Keratinocyte (primary cell): ENCODE data around the gene JMJD1C. TPM values are rescaled to one million over a fixed set of nuclear protein-coding genes. Genes with fewer than 3 reads are reported as not detected.

ENCODE experiments used
- DNase-seq: peaks from one replicate; pipeline ENCODE4 v3.0.0-alpha.2; 2011; ENCODE audit warnings: low read depth, missing footprints, low spot score
- FAIRE-seq: peaks from 2 replicates; lab custom pipeline; 2011; peaks lifted over from hg19 to GRCh38; lab: Jason Lieb, UNC
- H2AFZ ChIP-seq: 2 replicates; pipeline ENCODE4 v1.6.0; 2012; ENCODE audit warnings: low read length, control low read depth, inconsistent platforms; ENCODE audit not compliant: control insufficient read depth
- H3K27ac ChIP-seq: 2 replicates; pipeline ENCODE4 v1.5.1; 2011; ENCODE audit warnings: low read length; ENCODE audit not compliant: control insufficient read depth, insufficient read depth
- H3K27me3 ChIP-seq: 3 replicates; pipeline ENCODE4 v1.6.0; 2011; ENCODE audit warnings: low read length; ENCODE audit not compliant: control insufficient read depth, insufficient read depth; ENCODE audit errors: extremely low read depth
- H3K36me3 ChIP-seq, 2 experiments: 2 replicates in 1 of 2; 3 replicates in 1 of 2; pipeline ENCODE4 v1.5.1; 2011; ENCODE audit warnings: low read length in 2 of 2, mild to moderate bottlenecking in 1 of 2; ENCODE audit not compliant: control insufficient read depth in 2 of 2, insufficient read depth in 2 of 2; ENCODE audit errors: extremely low read depth in 1 of 2
- H3K4me1 ChIP-seq: 3 replicates; pipeline ENCODE4 v1.5.1; 2011; ENCODE audit warnings: low read length; ENCODE audit not compliant: control insufficient read depth, insufficient read depth; ENCODE audit errors: extremely low read depth
- H3K4me2 ChIP-seq: 3 replicates; pipeline ENCODE4 v1.6.0; 2011; ENCODE audit warnings: low read depth, low read length; ENCODE audit not compliant: control insufficient read depth, insufficient read depth; ENCODE audit errors: extremely low read depth
- H3K4me3 ChIP-seq, 3 experiments: fragments of 200-600 bp in 1 of 3; sonication (generic) in 1 of 3; 2 replicates in 2 of 3; 3 replicates in 1 of 3; pipeline ENCODE4 v1.5.1; 2011 to 2016; ENCODE audit warnings: low read length in 3 of 3, mild to moderate bottlenecking in 3 of 3, control low read depth in 2 of 3, inconsistent platforms in 1 of 3, low read depth in 1 of 3, mixed read lengths in 1 of 3, mixed run types in 1 of 3, moderate library complexity in 1 of 3; ENCODE audit not compliant: control insufficient read depth in 2 of 3, insufficient read depth in 2 of 3; ENCODE audit errors: extremely low read depth in 1 of 3
- H3K79me2 ChIP-seq: 2 replicates; pipeline ENCODE4 v1.6.0; 2012; ENCODE audit warnings: low read length; ENCODE audit not compliant: control insufficient read depth, insufficient read depth
- H3K9ac ChIP-seq: 3 replicates; pipeline ENCODE4 v1.6.0; 2011; ENCODE audit warnings: low read length; ENCODE audit not compliant: control insufficient read depth, insufficient read depth; ENCODE audit errors: extremely low read depth
- H3K9me1 ChIP-seq: 3 replicates; pipeline ENCODE4 v1.6.0; 2011; ENCODE audit warnings: low read length; ENCODE audit not compliant: control insufficient read depth, insufficient read depth; ENCODE audit errors: extremely low read depth
- H3K9me3 ChIP-seq: 2 replicates; pipeline ENCODE4 v1.5.1; 2012; ENCODE audit warnings: low read depth, low read length; ENCODE audit not compliant: control insufficient read depth
- H4K20me1 ChIP-seq: 3 replicates; pipeline ENCODE4 v1.6.0; 2011; ENCODE audit warnings: low read length; ENCODE audit not compliant: control insufficient read depth, insufficient read depth; ENCODE audit errors: extremely low read depth
- EZH2 ChIP-seq: IDR thresholded peaks from one replicate; pipeline ENCODE4 v1.6.1; 2012; ENCODE audit warnings: inconsistent platforms, mild to moderate bottlenecking, low read length, moderate library complexity
- dilution Hi-C: fragments of 300-500 bp; cut with MboI; formaldehyde crosslinking; loops from one replicate; pipeline ENCODE4 v1.7.0; 2020; ENCODE audit warnings: low sequenced_read_pairs; ENCODE audit not compliant: extremely low pct_ligation_motif_present
- polyA plus RNA-seq, 5 experiments: library from polyadenylated mRNA; depleted of rRNA in 3 of 5; stranded (reverse) in 3 of 5; stranded (forward) in 1 of 5; unstranded in 1 of 5; fragments of >200 nt; gene quantifications; 1 replicate in 1 of 5; 2 replicates in 3 of 5; 3 replicates in 1 of 5; pipeline versions ENCODE4 v1.2.1 to v1.2.3, GENCODE V29; 2011 to 2012; ENCODE audit warnings: missing spikeins in 2 of 5, low read depth in 1 of 5, low replicate concordance in 1 of 5
- TF ChIP-seq, protein P1 (sequence below), 3 experiments: IDR thresholded peaks in 1 of 3; conservative IDR thresholded peaks in 1 of 3; optimal IDR thresholded peaks in 1 of 3; 2 replicates in 2 of 3; 3 replicates in 1 of 3; pipeline versions ENCODE3 to v1.5.1; 2011; ENCODE audit warnings: low read length in 3 of 3, mild to moderate bottlenecking in 3 of 3, moderate library complexity in 2 of 3, control low read depth in 1 of 3, inconsistent platforms in 1 of 3; ENCODE audit not compliant: insufficient read depth in 2 of 3; ENCODE audit errors: extremely low read depth in 1 of 3

Gene JMJD1C
- polyA plus RNA-seq, 1 donor (not counting 4 experiments of a cell fraction or from before 2014, with no cell fraction given) = 38.2 TPM

DNA sequence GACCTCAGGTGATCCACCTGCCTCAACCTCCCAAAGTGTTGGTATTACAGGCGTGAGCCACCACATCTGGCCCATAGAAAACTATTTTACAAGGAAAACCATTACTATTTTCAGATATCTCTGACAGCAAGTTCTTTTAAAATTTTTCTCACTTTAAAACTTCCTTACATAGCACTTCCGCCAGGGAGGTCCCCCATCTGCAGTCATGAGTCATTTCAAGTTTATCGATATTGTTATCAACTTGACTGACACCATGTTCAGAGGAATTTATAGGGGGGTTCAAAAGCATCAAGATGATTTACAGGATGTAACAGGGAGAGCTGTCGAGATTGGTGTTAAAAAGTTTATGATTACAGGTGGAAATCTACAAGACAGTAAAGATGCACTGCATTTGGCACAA is 243.8 kb downstream of the JMJD1C start:
- H3K9ac ChIP-seq = no peak overlapping the region
- H3K27ac ChIP-seq = no peak overlapping the region
- dilution Hi-C loops = no loop called here
- no peaks in the 10 kb centered on the region for H3K4me1 ChIP-seq
- peaks cover 0 to 2% of the 10 kb centered on the region in 2 experiments for H3K36me3 ChIP-seq
- no peaks in the 10 kb centered on the region for H4K20me1 ChIP-seq
- no peak for DNase-seq
- no peaks in the 10 kb centered on the region for H3K9me1 ChIP-seq
- no peak overlapping the region for H3K4me2 ChIP-seq
- TF ChIP-seq EZH2 = no peak
- TF ChIP-seq, protein P1, sequence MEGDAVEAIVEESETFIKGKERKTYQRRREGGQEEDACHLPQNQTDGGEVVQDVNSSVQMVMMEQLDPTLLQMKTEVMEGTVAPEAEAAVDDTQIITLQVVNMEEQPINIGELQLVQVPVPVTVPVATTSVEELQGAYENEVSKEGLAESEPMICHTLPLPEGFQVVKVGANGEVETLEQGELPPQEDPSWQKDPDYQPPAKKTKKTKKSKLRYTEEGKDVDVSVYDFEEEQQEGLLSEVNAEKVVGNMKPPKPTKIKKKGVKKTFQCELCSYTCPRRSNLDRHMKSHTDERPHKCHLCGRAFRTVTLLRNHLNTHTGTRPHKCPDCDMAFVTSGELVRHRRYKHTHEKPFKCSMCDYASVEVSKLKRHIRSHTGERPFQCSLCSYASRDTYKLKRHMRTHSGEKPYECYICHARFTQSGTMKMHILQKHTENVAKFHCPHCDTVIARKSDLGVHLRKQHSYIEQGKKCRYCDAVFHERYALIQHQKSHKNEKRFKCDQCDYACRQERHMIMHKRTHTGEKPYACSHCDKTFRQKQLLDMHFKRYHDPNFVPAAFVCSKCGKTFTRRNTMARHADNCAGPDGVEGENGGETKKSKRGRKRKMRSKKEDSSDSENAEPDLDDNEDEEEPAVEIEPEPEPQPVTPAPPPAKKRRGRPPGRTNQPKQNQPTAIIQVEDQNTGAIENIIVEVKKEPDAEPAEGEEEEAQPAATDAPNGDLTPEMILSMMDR (optimal IDR thresholded peaks at IDR 0.05 in 1 of 3, IDR thresholded peaks at IDR 0.05 in 1 of 3, conservative IDR thresholded peaks at IDR 0.05 in 1 of 3; ENCODE audit: extremely low read depth in 1 of 3, insufficient read depth in 2 of 3, low read length in 3 of 3) = no peak
- no peaks in the 10 kb centered on the region for H3K27me3 ChIP-seq
- no peak overlapping the region for H3K4me3 ChIP-seq
- peaks cover 46% of the 10 kb centered on the region for H3K79me2 ChIP-seq
- no peak overlapping the region for H2AFZ ChIP-seq
- H3K9me3 ChIP-seq = no peaks in the 10 kb centered on the region
- no peak for FAIRE-seq

DNA sequence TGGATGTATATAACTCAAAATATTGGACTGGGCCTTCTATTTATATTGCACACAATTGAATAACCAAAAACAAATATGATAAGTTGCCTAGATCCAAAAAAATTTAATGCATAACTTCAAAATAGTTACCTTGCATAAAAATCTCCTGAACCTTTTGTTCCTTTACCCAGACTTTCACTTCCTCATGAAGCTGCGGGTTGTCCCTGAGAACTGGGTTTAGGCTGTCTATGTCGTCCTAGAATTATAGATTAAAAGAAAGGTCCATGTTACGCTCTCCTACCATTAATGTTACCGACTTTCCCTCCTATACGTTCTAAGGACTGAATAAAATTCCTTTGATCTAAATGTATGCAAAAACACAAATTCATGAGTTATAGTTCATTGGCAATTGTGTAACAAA is 246.0 kb downstream of the JMJD1C start:
- H4K20me1 ChIP-seq = no peaks in the 10 kb centered on the region
- H3K4me3 ChIP-seq = no peak overlapping the region
- dilution Hi-C loops = no loop called here
- FAIRE-seq (no peak), DNase-seq (no peak)
- peaks cover 28% of the 10 kb centered on the region for H3K79me2 ChIP-seq
- H2AFZ ChIP-seq = no peak overlapping the region
- H3K4me1 ChIP-seq = no peaks in the 10 kb centered on the region
- TF ChIP-seq, protein P1 (optimal IDR thresholded peaks at IDR 0.05 in 1 of 3, IDR thresholded peaks at IDR 0.05 in 1 of 3, conservative IDR thresholded peaks at IDR 0.05 in 1 of 3; ENCODE audit: extremely low read depth in 1 of 3, insufficient read depth in 2 of 3, low read length in 3 of 3) = no peak
- no peak for TF ChIP-seq EZH2
- H3K4me2 ChIP-seq = no peak overlapping the region
- no peaks in the 10 kb centered on the region for H3K27me3 ChIP-seq
- no peak overlapping the region for H3K9ac ChIP-seq
- H3K9me3 ChIP-seq = no peaks in the 10 kb centered on the region
- peaks cover 0 to 2% of the 10 kb centered on the region in 2 experiments for H3K36me3 ChIP-seq
- H3K9me1 ChIP-seq = no peaks in the 10 kb centered on the region
- H3K27ac ChIP-seq = no peak overlapping the region
